OCI-LY7 (cell line): Measurements from ENCODE around the gene RAP1GDS1. TPM values are rescaled to one million over a fixed set of nuclear protein-coding genes. Genes with fewer than 3 reads are reported as not detected.

Source experiments
- BruUV-seq: library from RNA; stranded (reverse); fragments of 400-500 nt; replicated peaks from 2 replicates; lab custom pipeline; 2021; lab: Mats Ljungman, UMichigan
- CTCF ChIA-PET: fragments of 300-600 bp; sonication (Branson Sonifier 250); formaldehyde crosslinking; loops from one replicate; lab custom pipeline; 2022; ENCODE audit warnings: antibody characterized with exemption; ENCODE audit not compliant: unreplicated experiment; lab: Charles Lee
- POLR2A ChIA-PET: fragments of 300-600 bp; sonication (Branson Sonifier 250); formaldehyde crosslinking; loops from one replicate; lab custom pipeline; 2022; ENCODE audit warnings: antibody characterized with exemption; lab: Charles Lee
- DNase-seq: peaks from one replicate; pipeline ENCODE4 v3.0.0-alpha.2; 2015; ENCODE audit warnings: low spot score
- H2AFZ ChIP-seq: fragments of 200-600 bp; sonication (generic), shearing (Covaris generic); 2 replicates; pipeline ENCODE4 v1.6.1; 2014; ENCODE audit warnings: mild to moderate bottlenecking, antibody characterized with exemption, low read length, moderate library complexity
- H3K27ac ChIP-seq: fragments of 200-600 bp; sonication (generic); 2 replicates; pipeline ENCODE4 v1.5.1; 2014; ENCODE audit warnings: mixed run types, low read depth, mild to moderate bottlenecking, moderate library complexity, low read length, inconsistent platforms; ENCODE audit not compliant: poor library complexity, severe bottlenecking
- H3K36me3 ChIP-seq: fragments of 200-600 bp; sonication (generic); 2 replicates; pipeline ENCODE4 v1.6.1; 2014; ENCODE audit warnings: mild to moderate bottlenecking, antibody characterized with exemption, low read length, moderate library complexity, mixed read lengths; ENCODE audit not compliant: insufficient read depth
- H3K4me1 ChIP-seq: fragments of 200-600 bp; sonication (generic); 2 replicates; pipeline ENCODE4 v1.5.1; 2014; ENCODE audit warnings: mild to moderate bottlenecking, low read length; ENCODE audit not compliant: insufficient read depth, poor library complexity, severe bottlenecking
- H3K4me2 ChIP-seq: fragments of 200-600 bp; sonication (generic); 2 replicates; pipeline ENCODE4 v1.6.1; 2014; ENCODE audit warnings: mild to moderate bottlenecking, low read length
- H3K4me3 ChIP-seq: fragments of 200-600 bp; sonication (generic); 2 replicates; pipeline ENCODE4 v1.5.1; 2014; ENCODE audit warnings: mild to moderate bottlenecking, low read depth, low read length; ENCODE audit not compliant: poor library complexity, severe bottlenecking
- H3K79me2 ChIP-seq: fragments of 200-600 bp; sonication (generic); 2 replicates; pipeline ENCODE4 v1.6.1; 2016; ENCODE audit warnings: low read depth, mild to moderate bottlenecking, low read length, moderate library complexity, mixed read lengths; ENCODE audit not compliant: insufficient read depth
- H3K9me2 ChIP-seq: fragments of 200-600 bp; sonication (generic); 2 replicates; pipeline ENCODE4 v1.6.1; 2016; ENCODE audit warnings: mild to moderate bottlenecking, low read length, mixed read lengths; ENCODE audit not compliant: insufficient read depth
- H3K9me3 ChIP-seq: fragments of 200-600 bp; sonication (generic); 2 replicates; pipeline ENCODE4 v1.6.1; 2014; ENCODE audit warnings: mild to moderate bottlenecking, mixed run types, low read length, mixed read lengths
- H4K20me1 ChIP-seq: fragments of 200-600 bp; sonication (generic); 2 replicates; pipeline ENCODE4 v1.6.1; 2014; ENCODE audit warnings: mild to moderate bottlenecking, antibody characterized with exemption, low read length, moderate library complexity, mixed read lengths; ENCODE audit not compliant: insufficient read depth
- EZH2phosphoT487 ChIP-seq: fragments of 200-600 bp; sonication (generic); IDR thresholded peaks from 2 replicates; pipeline ENCODE4 v1.6.1; 2018; ENCODE audit warnings: low read depth, borderline replicate concordance, mild to moderate bottlenecking, mixed run types, antibody characterized with exemption, low read length, moderate library complexity, mixed read lengths
- intact Hi-C: fragments of 100-400 bp; cut with micrococcal nuclease; formaldehyde crosslinking; loops from one replicate; pipeline ENCODE4 v1.10.0; 2022; ENCODE audit not compliant: unreplicated experiment
- total RNA-seq, 2 experiments: library from RNA; depleted of rRNA in 1 of 2; stranded (reverse); fragments of >200 nt in 1 of 2; shearing (Covaris generic) in 1 of 2; gene quantifications; 2 replicates each; pipeline ENCODE4 v1.2.3, GENCODE V29; 2014 to 2022
- TF ChIP-seq, protein P1 (sequence below): fragments of 200-600 bp; sonication (generic); conservative IDR thresholded peaks from 2 replicates; pipeline ENCODE4 v1.5.1; 2014; ENCODE audit warnings: mild to moderate bottlenecking, antibody characterized with exemption, low read length, moderate library complexity, mixed read lengths

RAP1GDS1 gene
- total RNA-seq, 2 experiments from 2014 or later, result 53.5 to 57.8 TPM

DNA sequence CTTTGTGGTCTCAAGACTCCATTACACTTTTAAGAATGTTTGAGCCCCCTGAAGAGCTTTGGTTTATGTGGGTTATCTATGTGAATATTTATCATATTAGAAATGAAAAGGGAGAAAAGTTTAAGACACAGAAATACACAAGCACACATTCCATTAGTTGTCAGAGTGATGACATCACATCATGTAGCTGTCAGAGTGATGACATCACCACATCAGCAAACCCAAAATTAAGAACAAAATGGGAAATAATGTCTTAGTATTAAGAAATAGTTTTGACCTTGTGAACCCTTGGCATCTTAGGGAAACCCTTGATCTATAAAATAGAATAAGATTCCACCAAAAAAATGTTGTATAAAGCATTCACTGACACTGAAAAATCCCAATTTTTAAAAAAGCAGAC is 201.3 kb downstream of the RAP1GDS1 start:
- no peaks in the 10 kb centered on the region for H3K79me2 ChIP-seq
- no peak overlapping the region for H3K27ac ChIP-seq
- H3K4me2 ChIP-seq, result no peak overlapping the region
- H3K9me3 ChIP-seq, result no peaks in the 10 kb centered on the region
- H3K9me2 ChIP-seq, result no peaks in the 10 kb centered on the region
- ChIA-PET POLR2A (no interaction called here), CTCF (no interaction called here)
- H4K20me1 ChIP-seq, result no peaks in the 10 kb centered on the region
- intact Hi-C loops, result no loop called here
- H3K4me3 ChIP-seq, result no peak overlapping the region
- DNase-seq, result no peak
- H3K4me1 ChIP-seq, result no peaks in the 10 kb centered on the region
- BruUV-seq, result no TSS peak
- H3K36me3 ChIP-seq, result no peaks in the 10 kb centered on the region
- H2AFZ ChIP-seq, result no peak overlapping the region
- TF ChIP-seq, protein P1, sequence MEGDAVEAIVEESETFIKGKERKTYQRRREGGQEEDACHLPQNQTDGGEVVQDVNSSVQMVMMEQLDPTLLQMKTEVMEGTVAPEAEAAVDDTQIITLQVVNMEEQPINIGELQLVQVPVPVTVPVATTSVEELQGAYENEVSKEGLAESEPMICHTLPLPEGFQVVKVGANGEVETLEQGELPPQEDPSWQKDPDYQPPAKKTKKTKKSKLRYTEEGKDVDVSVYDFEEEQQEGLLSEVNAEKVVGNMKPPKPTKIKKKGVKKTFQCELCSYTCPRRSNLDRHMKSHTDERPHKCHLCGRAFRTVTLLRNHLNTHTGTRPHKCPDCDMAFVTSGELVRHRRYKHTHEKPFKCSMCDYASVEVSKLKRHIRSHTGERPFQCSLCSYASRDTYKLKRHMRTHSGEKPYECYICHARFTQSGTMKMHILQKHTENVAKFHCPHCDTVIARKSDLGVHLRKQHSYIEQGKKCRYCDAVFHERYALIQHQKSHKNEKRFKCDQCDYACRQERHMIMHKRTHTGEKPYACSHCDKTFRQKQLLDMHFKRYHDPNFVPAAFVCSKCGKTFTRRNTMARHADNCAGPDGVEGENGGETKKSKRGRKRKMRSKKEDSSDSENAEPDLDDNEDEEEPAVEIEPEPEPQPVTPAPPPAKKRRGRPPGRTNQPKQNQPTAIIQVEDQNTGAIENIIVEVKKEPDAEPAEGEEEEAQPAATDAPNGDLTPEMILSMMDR, result no peak
- TF ChIP-seq EZH2phosphoT487, result no peak

DNA sequence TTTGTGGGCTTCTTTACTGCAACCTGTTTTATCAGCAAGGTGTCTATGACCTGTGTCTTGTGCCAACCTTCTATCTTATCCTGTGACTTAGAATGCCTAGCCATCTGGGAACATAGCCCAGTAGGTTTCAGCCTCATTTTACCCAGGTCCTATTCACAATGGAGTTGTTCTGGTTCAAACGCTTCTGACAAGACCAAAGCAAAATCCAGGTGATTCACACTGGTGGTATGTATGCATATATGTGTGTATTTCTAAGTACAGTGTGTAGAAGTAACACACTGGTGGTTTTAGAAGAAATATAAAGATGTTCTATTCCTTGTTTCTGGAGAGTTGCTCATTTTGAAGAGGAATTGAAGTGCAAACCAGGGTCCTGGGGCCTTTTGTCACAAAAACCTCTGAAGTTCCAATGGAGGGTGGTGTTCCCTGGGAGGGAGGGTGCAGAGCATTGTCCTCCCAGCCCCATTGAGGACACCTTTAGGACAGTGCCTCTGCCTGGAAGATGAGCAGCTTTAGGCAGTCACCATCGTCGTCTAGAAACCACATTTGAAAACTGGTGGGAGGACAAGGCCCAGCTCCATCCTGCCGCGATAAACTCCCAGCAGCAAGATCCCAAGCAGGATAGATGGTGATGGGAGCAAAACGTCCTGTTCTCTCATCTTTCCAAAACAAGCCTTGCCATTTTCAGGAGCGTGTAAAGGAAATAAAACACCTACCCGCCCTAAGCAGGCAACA is 205.8 kb downstream of the RAP1GDS1 start:
- no peak overlapping the region for H3K4me2 ChIP-seq
- BruUV-seq, result no TSS peak

More for the DNA sequence above, 205.8 kb downstream of the RAP1GDS1 start:
- H3K79me2 ChIP-seq, result no peaks in the 10 kb centered on the region
- H2AFZ ChIP-seq, result no peak overlapping the region
- intact Hi-C loops, result loop anchor here (5.0 kb wide), 1 partner anchor 935 kb away; no protein-coding TSS in a partner anchor
- DNase-seq, result no peak
- H3K4me3 ChIP-seq, result no peak overlapping the region
- no peaks in the 10 kb centered on the region for H3K36me3 ChIP-seq
- H3K27ac ChIP-seq, result no peak overlapping the region
- H4K20me1 ChIP-seq, result no peaks in the 10 kb centered on the region
- no peaks in the 10 kb centered on the region for H3K4me1 ChIP-seq
- TF ChIP-seq EZH2phosphoT487, result no peak
- TF ChIP-seq, protein P1, result no peak
- ChIA-PET CTCF (no interaction called here), POLR2A (interaction anchor here (1.3 kb wide), 1 partner anchor 10 kb away, joined by 3 read pairs; no protein-coding TSS in a partner anchor)
- no peaks in the 10 kb centered on the region for H3K9me2 ChIP-seq
- no peaks in the 10 kb centered on the region for H3K9me3 ChIP-seq
